HG03175 (cell line): ENCODE data around the gene SLC40A1.

Source experiments
- ATAC-seq: cut with Tn5 transposase; IDR thresholded peaks from one replicate; pipeline ENCODE4 v1.9.1; 2021; ENCODE audit warnings: mild to moderate bottlenecking, moderate library complexity; ENCODE audit not compliant: unreplicated experiment

SLC40A1 gene

GRCh38 chr2:189542145-189542882 lies 38.3 kb downstream of the SLC40A1 start:
- no peak for ATAC-seq

GRCh38 chr2:189541591-189541990 lies 39.0 kb downstream of the SLC40A1 start:
- ATAC-seq = no peak

- ATAC-seq = no peak
These were observed 40.0 kb downstream of the SLC40A1 start for GRCh38 chr2:189540551-189540950.

GRCh38 chr2:189538402-189538801 lies 42.2 kb downstream of the SLC40A1 start:
- ATAC-seq = no peak

GRCh38 chr2:189536830-189537229 lies 43.8 kb downstream of the SLC40A1 start:
- ATAC-seq = no peak

- no peak for ATAC-seq
These were observed 45.4 kb downstream of the SLC40A1 start for GRCh38 chr2:189534854-189535832.

GRCh38 chr2:189533288-189534035 lies 47.1 kb downstream of the SLC40A1 start:
- ATAC-seq = no peak

GRCh38 chr2:189530965-189531637 lies 49.5 kb downstream of the SLC40A1 start:
- ATAC-seq = no peak

- ATAC-seq = no peak
These were observed 52.0 kb downstream of the SLC40A1 start for GRCh38 chr2:189528617-189529016.

GRCh38 chr2:189527812-189528592 lies 52.6 kb downstream of the SLC40A1 start:
- no peak for ATAC-seq

GRCh38 chr2:189527041-189527750 lies 53.4 kb downstream of the SLC40A1 start:
- no peak for ATAC-seq

- no peak for ATAC-seq
These were observed 54.3 kb downstream of the SLC40A1 start for GRCh38 chr2:189526241-189526640.

GRCh38 chr2:189524746-189525145 lies 55.8 kb downstream of the SLC40A1 start:
- no peak for ATAC-seq

GRCh38 chr2:189522435-189523151 lies 58.0 kb downstream of the SLC40A1 start:
- no peak for ATAC-seq

- peak; percentile 59 for ATAC-seq
These were observed 58.7 kb downstream of the SLC40A1 start for GRCh38 chr2:189521699-189522434.

- no peak for ATAC-seq
These were observed 60.8 kb downstream of the SLC40A1 start for GRCh38 chr2:189519631-189520387.
